ENCODE measurements around the gene STRA6.

STRA6 gene

GRCh38 chr15:74131628-74132413, 70.8 kb downstream of the STRA6 start:
- DNase-seq (ENCODE audit: low read depth) = no peak

DNA sequence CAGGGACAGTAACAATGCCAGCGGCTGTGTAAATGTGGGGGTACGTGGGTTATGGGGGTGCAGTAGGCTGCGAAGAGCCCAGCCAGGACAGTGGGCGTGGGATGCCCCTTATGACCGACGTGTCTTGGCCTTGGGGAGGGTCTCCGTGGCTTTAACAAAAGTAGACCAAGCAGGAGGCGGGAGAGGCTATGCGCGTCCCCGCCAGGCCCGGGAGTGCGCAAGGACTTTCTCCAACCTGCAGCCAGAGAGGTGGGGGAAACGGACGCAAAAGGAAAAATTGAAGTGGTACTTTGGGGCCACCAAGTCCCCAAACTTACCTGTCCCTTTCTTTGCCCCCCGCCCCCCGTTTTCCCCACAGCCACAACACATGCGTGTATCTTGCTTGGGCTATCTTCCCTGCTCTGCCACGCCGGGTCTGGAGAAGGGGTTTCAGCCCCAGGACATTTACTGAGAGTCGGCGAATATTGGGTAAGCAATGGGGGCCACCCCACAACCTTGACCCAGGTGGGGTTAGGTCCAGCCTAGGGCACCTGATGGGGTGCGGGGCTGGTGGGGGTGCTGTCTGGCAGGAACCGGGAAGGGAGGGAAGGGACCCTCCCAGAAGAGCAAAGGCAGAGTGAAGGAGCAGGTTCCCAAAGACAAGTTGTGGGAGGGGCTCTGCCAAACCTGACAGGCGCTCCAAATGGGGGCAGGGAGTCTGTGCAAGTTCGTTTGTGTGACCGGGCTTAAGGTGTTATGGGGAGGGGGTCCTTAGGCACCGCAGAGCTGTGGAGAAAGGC, 71.5 kb downstream of the STRA6 start:
- DNase-seq (ENCODE audit: low read depth) = no peak

DNA sequence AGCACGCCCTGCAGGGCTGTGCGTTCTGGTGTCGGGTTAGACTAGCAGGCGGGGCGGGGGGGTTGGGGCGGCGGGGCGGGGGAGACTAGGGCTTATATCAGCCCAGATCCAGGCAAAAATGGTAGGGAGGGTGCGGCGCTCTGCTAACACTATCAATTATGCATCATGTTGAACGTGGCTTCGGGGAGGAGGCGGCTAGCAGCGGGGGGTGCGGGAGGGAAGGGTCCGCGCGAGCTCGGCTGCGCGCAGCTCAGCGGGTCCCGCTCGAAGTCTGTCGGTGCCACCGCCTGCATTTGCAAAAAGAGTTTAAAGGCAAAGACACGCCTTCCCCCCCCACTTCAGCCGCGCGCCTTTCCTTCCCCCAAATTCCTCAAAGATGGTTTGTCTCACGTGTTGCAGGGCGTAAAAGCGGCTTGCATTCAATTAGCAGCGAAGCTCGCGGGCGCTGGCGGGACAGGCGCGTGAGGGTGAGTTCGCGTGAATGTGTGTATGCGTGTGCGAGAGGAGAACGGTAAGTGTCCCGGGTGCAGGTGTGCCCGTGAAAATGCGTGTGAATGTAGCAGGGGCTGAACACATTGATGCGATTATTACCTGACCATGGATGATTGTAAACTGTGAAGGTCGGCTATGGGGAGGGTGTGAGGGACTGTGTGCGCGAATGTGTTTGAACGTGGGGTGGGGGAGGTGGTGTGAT, 72.3 kb downstream of the STRA6 start, which contains the start of gene ISLR2:
ISLR2 (plus strand) TSS at position 432 of the 694 bp plus-strand sequence. CDS start 2,169 bp downstream, outside the sequence.
- no peak for DNase-seq (ENCODE audit: low read depth)

DNA sequence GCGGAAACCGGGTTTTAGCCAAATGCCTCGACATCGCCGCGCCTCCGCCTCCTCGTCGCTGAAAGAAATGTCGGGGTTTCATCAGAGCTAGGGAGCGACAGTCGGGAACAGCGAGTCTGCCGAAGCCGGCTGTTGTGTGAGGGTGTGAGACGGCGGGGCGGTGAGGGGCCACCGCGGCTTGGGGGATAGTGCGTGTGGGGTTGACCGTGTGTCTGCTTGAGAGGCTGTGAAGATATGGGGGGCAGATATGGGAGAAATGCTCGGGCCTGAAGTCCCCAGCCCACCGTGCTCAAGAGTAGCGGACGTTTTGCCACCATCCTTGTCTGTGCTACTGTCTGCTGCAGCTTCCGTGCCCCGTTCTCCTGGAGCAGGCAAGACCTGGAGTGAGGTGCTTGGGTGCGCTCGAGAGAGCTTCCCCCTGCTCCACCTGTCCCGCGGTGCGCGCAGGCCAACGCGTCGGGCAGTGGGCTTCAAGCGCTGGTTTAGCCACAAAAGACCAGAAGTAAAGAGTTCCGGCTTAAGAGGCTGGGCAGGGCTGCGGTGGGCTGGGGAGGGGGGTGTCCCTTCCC, 72.9 kb downstream of the STRA6 start:
- DNase-seq (ENCODE audit: low read depth) = no peak
